H1 (cell line): ENCODE measurements around the gene CLCA1. TPM values are rescaled to one million over a fixed set of nuclear protein-coding genes. Genes with fewer than 3 reads are reported as not detected.

Experiments
- PHF8 ChIP-seq: fragments of 200-600 bp; sonication (generic); conservative IDR thresholded peaks from 2 replicates; pipeline ENCODE4 v1.7.1; 2012; ENCODE audit warnings: low read depth, mild to moderate bottlenecking, inconsistent platforms, low read length, moderate library complexity
- polyA plus RNA-seq, 7 experiments: library from polyadenylated mRNA; depleted of rRNA in 3 of 7; stranded (reverse) in 5 of 7; unstranded in 2 of 7; fragments of >200 nt in 5 of 7; fragments of 200-250 nt in 2 of 7; gene quantifications; 1 replicate in 5 of 7; 2 replicates in 1 of 7; 4 replicates in 1 of 7; pipeline versions ENCODE4 v1.2.1 to v1.2.3, GENCODE V29; 2011 to 2013; ENCODE audit warnings: missing spikeins in 2 of 7, mixed read lengths in 2 of 7
- total RNA-seq: library from RNA; stranded (reverse); fragmentation: NEBNext Ultra II Directional; extraction: Animal tissue kit (Norgen Biotek cat#: 25700); gene quantifications from 2 replicates; pipeline ENCODE4 v1.2.1, GENCODE V29; 2021

The CLCA1 gene
- total and polyA plus RNA-seq, 2 of the 8 experiments (the other 6 are each of a cell fraction or from before 2014, with no cell fraction given): not detected

DNA sequence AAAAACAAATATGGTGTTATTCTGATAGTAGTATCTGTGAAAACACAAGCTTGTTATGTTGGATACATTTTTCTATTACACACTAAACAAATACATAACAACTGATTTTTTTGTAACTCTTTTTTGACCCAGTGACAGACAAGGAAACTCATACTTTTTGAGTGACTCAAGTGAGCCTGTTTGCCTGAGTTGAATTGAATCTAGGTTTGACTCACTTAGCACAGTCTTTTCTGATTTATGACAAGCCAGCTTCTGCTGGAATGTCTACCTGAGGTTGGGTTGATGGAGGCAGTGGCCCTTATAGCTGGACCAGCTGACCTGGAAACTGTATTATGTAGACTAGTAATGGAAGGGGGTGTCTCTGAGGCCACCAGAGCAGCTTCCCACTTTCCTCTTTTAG, 73.9 kb downstream of the CLCA1 start (continued):
- no peak for TF ChIP-seq PHF8
- TF ChIP-seq, all 59 proteins: peak for 0
